NCI-H1048 (cell line): ENCODE data around the gene DENND6B.

Experiments
- DNase-seq: peaks from one replicate; lab custom pipeline; 2025; lab: John Stamatoyannopoulos, UW

Gene DENND6B

GRCh38 chr22:50316114-50317065 is 10.4 kb downstream of the DENND6B start:
- no peak for DNase-seq

GRCh38 chr22:50315289-50316113 is 11.3 kb downstream of the DENND6B start:
- DNase-seq, result no peak

GRCh38 chr22:50314455-50315288 is 12.1 kb downstream of the DENND6B start:
- no peak for DNase-seq

GRCh38 chr22:50314081-50314454 is 12.7 kb downstream of the DENND6B start:
- DNase-seq, result no peak

GRCh38 chr22:50313600-50313999 is 13.2 kb downstream of the DENND6B start:
- DNase-seq, result no peak

GRCh38 chr22:50313021-50313420 is 13.8 kb downstream of the DENND6B start:
- no peak for DNase-seq

GRCh38 chr22:50312371-50312770 is 14.4 kb downstream of the DENND6B start:
- DNase-seq, result no peak

- no peak for DNase-seq
Measured at GRCh38 chr22:50311606-50312351, 15.0 kb downstream of the DENND6B start.

GRCh38 chr22:50310949-50311444 is 15.8 kb downstream of the DENND6B start:
- no peak for DNase-seq

- DNase-seq, result no peak
Measured at GRCh38 chr22:50310031-50310722, 16.6 kb downstream of the DENND6B start.

GRCh38 chr22:50309601-50309991 is 17.2 kb downstream of the DENND6B start:
- no peak for DNase-seq

- no peak for DNase-seq
Measured at GRCh38 chr22:50308986-50309600, 17.7 kb downstream of the DENND6B start.

GRCh38 chr22:50308597-50308935 is 18.2 kb downstream of the DENND6B start:
- DNase-seq, result no peak

GRCh38 chr22:50307890-50308596 is 18.8 kb downstream of the DENND6B start:
- no peak for DNase-seq

GRCh38 chr22:50306753-50307749 is 19.8 kb downstream of the DENND6B start, which contains the start of gene PLXNB2:
PLXNB2 (minus strand) TSS chr22:50307646; CDS start chr22:50290584, 17,062 bp downstream.
- peak; percentile 55 for DNase-seq

- no peak for DNase-seq
Measured at GRCh38 chr22:50305923-50306566, 20.8 kb downstream of the DENND6B start.

- DNase-seq, result no peak
Measured at GRCh38 chr22:50305393-50305922, 21.4 kb downstream of the DENND6B start.
